Activated CD4-positive, alpha-beta T cell treated with anti-CD3 and anti-CD28 coated beads, Interleukin-2, amount 50 U/mL, for 48 hours (primary cell): Measurements from ENCODE around the gene MAGEL2.
"Not testable (repeated sequence)": the region's sequence is repeated elsewhere in the genome, so short reads cannot be mapped to it uniquely, and the experiment has no call there.

ENCODE experiments used
- DNase-seq, 2 experiments: peaks; one replicate each; pipeline ENCODE4 v3.0.0-alpha.2; 2020

The MAGEL2 gene

DNA sequence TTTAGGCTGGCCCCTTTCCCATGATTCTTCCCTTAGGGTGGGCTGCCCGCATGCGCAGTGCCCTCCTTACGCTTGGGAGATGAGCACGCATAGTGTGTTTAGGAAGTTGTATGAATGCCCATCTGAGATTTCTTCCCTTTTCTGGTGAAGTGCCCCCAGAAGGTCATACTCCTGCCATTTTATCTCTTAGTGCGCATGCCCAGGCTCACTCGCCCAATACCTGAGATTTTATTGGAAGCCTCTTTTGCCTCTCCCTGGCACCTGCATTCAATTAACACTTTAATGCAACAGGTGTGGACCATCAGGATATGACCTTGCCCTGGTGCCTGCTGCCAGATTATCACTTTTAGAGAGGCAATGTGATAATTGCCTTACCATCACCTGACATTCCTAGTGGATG, 45.5 kb downstream of the MAGEL2 start:
- no peak for DNase-seq

DNA sequence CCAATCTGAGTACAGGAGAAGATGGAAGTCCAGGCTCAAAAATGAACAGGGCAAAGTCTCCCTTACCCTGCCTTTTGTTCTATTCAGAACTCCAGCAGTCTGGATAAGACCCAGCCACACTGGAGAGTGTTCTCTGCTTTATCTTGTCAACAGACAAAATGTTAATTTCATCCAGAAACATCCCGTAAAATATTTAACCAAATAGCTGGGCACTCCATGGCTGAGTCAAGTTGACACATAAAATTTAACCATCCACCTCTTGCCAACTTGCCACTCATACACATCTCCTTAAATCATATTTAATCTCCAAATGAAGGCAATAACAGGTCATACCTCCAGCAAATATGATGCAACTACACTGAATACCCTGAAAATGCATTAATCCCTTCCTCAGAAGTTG, 48.6 kb downstream of the MAGEL2 start:
- DNase-seq = no peak

DNA sequence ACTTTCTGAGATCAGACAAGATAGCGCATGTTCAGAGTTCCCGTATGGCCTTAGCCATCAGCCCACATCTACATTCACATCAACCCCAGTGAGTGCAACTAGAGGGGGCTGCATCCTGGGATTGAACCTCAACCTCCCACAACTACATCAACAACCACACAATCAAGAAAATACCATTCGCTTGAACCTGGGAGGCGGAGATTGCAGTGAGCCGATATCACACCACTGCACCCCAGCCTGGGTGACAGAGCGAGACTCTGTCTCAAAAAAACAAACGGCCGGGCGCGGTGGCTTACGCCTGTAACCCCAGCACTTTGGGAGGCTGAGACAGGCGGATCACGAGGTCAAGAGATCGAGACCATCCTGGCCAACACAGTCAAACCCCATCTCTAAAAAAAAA, 50.4 kb downstream of the MAGEL2 start:
- not testable (repeated sequence) for DNase-seq

DNA sequence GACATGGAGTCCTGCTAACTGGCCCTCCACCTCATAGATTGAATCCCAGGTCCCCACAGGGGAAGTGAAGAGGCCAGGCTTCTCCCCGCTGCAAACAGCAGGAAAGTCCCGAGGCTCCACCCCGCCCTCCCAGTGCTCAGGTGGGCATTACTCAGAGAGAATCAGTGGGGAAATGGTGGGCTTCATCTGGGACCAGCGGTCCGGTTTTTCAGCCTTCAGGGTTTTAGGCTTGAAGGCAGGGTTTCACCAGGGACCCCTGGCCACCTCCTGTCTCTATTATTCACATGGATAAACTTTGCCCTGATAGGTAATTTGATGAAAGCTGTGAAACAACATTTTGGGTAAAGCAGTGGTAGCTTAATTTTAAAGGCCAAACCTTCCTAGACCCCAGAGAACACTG, 50.9 kb downstream of the MAGEL2 start:
- DNase-seq = no peak

DNA sequence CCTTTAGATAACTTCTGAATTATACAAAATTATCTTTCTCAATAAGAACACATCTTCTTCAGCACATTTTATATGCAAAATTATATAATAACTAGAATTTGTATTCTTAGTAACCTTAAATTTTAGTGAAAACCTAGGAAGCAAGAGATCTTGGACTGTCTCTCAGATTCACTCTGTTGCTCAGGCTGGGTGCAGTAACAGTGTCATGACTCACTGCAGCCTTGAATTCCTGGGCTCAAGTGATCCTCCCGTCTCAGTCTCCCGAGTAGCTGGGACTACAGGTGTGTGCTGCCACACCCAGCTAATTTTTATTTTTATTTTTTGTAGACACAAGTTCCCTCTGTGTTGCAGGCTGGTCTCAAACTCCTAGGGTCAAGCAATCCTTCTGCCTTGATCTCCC, 52.3 kb downstream of the MAGEL2 start:
- DNase-seq = no peak

DNA sequence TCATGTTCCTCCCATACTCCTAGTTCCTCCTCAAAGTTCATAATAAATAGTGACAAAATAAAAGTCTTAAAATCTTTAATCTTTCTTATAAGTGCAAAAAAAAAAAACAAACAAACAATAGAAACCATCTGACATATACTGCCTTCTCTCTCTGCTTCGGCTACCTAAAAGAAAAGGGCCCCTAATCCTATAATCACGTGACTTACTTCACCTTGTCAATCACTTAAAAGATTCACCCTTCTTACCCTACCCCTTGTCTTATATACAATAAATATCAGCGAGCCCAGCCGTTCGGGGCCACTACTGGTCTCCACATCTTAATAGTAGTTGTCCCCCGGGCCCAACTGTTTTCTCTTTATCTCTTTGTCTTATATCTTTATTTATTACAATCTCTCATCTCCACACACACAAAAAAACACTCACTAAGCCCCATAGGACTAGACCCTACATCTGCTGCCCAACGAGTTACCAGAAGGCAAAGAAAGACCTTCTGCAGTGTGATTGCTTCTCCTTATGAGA, 53.4 kb downstream of the MAGEL2 start:
- no peak for DNase-seq
